ENCODE results near the gene STMND1.

STMND1 gene

DNA sequence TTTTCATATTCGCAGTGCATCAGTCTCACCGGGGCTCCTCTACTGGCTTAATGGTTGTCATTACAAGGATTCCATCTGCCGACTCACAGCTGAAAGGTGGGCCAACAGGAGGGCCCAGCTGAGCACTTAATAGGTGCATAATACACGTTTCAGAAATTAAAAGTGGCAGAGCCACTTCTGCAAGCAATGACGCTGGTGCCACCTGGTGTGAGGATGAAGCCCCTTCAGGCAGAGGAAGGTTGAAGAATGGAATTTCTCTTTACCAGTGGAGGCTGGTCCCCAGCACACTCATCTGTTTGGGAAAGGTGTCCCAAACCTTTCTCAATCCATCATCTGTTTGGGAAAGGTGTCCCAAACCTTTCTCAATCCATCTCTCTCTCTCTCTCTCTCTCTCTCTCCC, 8.2 kb upstream of the STMND1 start:
- Histone ChIP-seq H3K4me3 (ENCODE audit: low read depth, low read length) (no peak overlapping the region), H3K36me3 (no peaks in the 10 kb centered on the region), H3K9me3 (ENCODE audit: severe bottlenecking) (peaks cover 13% of the 10 kb centered on the region), H3K27me3 (ENCODE audit: insufficient read depth, low read depth, severe bottlenecking) (no peaks in the 10 kb centered on the region), H3K27ac (no peak overlapping the region)
- TF ChIP-seq, protein P1, sequence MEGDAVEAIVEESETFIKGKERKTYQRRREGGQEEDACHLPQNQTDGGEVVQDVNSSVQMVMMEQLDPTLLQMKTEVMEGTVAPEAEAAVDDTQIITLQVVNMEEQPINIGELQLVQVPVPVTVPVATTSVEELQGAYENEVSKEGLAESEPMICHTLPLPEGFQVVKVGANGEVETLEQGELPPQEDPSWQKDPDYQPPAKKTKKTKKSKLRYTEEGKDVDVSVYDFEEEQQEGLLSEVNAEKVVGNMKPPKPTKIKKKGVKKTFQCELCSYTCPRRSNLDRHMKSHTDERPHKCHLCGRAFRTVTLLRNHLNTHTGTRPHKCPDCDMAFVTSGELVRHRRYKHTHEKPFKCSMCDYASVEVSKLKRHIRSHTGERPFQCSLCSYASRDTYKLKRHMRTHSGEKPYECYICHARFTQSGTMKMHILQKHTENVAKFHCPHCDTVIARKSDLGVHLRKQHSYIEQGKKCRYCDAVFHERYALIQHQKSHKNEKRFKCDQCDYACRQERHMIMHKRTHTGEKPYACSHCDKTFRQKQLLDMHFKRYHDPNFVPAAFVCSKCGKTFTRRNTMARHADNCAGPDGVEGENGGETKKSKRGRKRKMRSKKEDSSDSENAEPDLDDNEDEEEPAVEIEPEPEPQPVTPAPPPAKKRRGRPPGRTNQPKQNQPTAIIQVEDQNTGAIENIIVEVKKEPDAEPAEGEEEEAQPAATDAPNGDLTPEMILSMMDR (IDR thresholded peaks at IDR 0.05; ENCODE audit: low read depth, low read length): peak; percentile 68
- DNase-seq: peak; percentile 36

GRCh38 chr6:17096096-17096495, 5.8 kb upstream of the STMND1 start:
- TF ChIP-seq, protein P1 (IDR thresholded peaks at IDR 0.05; ENCODE audit: low read depth, low read length): no peak
- H3K4me3 ChIP-seq (ENCODE audit: low read depth, low read length): no peak overlapping the region
- H3K27ac ChIP-seq: no peak overlapping the region
- no peaks in the 10 kb centered on the region for H3K36me3 ChIP-seq
- no peaks in the 10 kb centered on the region for H3K27me3 ChIP-seq (ENCODE audit: insufficient read depth, low read depth, severe bottlenecking)
- no peaks in the 10 kb centered on the region for H3K9me3 ChIP-seq (ENCODE audit: severe bottlenecking)
- no peak for DNase-seq

DNA sequence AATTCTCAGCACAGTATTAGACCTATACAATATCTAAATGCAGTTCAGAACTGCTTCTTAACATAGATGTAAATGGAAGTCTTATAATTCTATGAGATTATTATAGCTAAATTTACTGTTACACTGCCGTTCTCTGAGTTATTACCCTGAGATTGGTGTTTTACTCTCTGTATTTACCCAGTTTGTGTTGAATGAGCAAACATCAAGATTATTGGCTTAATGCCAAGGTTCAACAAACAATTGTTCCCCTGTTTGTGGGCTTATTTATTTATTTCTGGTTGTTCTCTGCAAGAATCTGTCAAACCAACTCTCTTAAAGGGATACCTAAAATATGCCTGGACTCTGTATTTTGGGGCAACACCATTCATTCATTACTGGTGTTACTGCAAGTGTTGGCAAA, 5.2 kb upstream of the STMND1 start:
- Histone ChIP-seq H3K4me3 (ENCODE audit: low read depth, low read length) (no peak overlapping the region), H3K36me3 (no peaks in the 10 kb centered on the region), H3K9me3 (ENCODE audit: severe bottlenecking) (no peaks in the 10 kb centered on the region), H3K27ac (no peak overlapping the region), H3K27me3 (ENCODE audit: insufficient read depth, low read depth, severe bottlenecking) (no peaks in the 10 kb centered on the region)
- no peak for DNase-seq
- TF ChIP-seq, protein P1 (IDR thresholded peaks at IDR 0.05; ENCODE audit: low read depth, low read length): no peak

DNA sequence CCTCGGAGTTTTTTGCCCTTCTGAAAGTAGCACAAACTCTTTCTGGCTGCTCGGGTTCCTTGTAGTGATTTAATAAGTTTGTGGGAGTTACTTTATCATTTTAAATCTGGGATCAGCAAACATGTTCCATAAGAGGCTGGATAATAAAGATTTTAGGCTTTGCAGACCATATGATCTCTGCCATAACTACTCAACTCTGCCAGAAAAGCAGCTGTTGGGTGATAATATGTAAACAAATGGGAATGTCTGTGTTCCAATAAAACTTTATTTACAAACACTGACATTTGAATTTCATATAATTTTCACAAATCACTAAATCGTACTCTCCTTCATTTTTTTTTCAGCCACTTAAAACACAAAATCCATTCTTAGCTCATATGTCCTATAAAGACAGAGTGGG, 3.9 kb upstream of the STMND1 start:
- no peaks in the 10 kb centered on the region for H3K9me3 ChIP-seq (ENCODE audit: severe bottlenecking)
- H3K4me3 ChIP-seq (ENCODE audit: low read depth, low read length): no peak overlapping the region
- TF ChIP-seq, protein P1 (IDR thresholded peaks at IDR 0.05; ENCODE audit: low read depth, low read length): no peak
- H3K36me3 ChIP-seq: no peaks in the 10 kb centered on the region
- H3K27me3 ChIP-seq (ENCODE audit: insufficient read depth, low read depth, severe bottlenecking): no peaks in the 10 kb centered on the region
- DNase-seq: no peak
- H3K27ac ChIP-seq: no peak overlapping the region

DNA sequence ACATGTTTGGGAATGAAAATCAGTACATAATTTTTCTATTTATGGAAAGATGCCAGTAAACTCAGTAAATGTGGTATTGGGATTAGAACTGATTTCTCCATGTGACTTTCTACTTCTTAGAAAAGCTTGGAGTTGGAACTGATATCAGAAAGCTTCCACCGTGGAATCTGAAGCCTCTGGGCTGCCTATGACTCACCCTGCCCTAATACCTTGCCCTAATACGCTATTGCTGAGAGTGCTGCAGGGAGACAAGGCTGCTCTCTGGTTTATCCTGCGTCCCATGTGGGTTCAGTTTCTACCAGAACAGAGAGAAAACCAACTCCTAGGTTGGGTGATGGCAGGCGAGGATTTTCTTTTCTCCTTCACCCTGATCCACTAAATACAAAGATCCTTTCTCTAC, 3.3 kb upstream of the STMND1 start:
- TF ChIP-seq, protein P1 (IDR thresholded peaks at IDR 0.05; ENCODE audit: low read depth, low read length): no peak
- no peaks in the 10 kb centered on the region for H3K27me3 ChIP-seq (ENCODE audit: insufficient read depth, low read depth, severe bottlenecking)
- no peak overlapping the region for H3K4me3 ChIP-seq (ENCODE audit: low read depth, low read length)
- H3K9me3 ChIP-seq (ENCODE audit: severe bottlenecking): no peaks in the 10 kb centered on the region
- no peaks in the 10 kb centered on the region for H3K36me3 ChIP-seq
- H3K27ac ChIP-seq: no peak overlapping the region
- peak; percentile 63 for DNase-seq

DNA sequence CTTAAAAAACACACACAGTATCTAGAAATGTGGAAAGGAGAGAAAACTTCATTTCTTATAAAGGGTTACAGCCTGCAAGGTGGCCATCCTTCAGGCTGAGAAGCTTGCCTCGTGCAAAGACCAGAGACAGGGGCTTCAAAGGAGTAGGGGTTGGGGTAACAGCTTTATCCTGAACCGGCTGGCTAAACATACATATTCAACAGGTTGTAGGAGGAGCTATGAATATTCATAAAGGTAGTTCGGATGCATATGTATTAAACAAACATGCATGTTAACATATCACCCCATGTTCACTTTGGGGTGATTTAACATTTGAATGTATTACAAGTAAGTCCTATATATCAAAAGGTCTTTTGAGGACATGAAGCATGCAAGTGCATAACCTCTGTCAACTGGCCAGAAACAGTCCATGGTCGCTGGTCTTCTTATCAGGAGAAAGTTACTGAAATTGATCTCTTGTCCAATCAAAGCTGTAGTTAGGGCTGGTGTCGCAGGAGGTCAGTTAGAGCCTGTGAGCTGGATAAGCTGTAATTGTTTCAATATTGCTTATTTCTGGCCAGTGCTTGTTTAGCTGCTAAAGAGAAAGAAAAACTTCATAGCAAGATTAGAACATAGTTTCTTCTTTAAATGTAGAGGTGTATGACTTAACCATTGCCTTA, 2.3 kb upstream of the STMND1 start:
- Histone ChIP-seq H3K36me3 (no peaks in the 10 kb centered on the region), H3K27ac (no peak overlapping the region), H3K27me3 (ENCODE audit: insufficient read depth, low read depth, severe bottlenecking) (no peaks in the 10 kb centered on the region), H3K9me3 (ENCODE audit: severe bottlenecking) (no peaks in the 10 kb centered on the region), H3K4me3 (ENCODE audit: low read depth, low read length) (no peak overlapping the region)
- TF ChIP-seq, protein P1 (IDR thresholded peaks at IDR 0.05; ENCODE audit: low read depth, low read length): no peak
- DNase-seq: no peak

Data from WERI-Rb-1 (cell line).